Tibial nerve (tissue), 4 donors: Measurements from ENCODE around the gene HAPSTR1.

ENCODE experiments used
- CTCF ChIP-seq, 5 experiments: fragments of 200-600 bp in 3 of 5; fragments of 450-650 bp in 2 of 5; sonication (generic) in 3 of 5; IDR thresholded peaks; one replicate each; pipeline ENCODE4 v1.5.1; 2016 to 2019; ENCODE audit warnings: antibody characterized with exemption in 5 of 5, mild to moderate bottlenecking in 3 of 5, moderate library complexity in 2 of 5
- EP300 ChIP-seq, 2 donors: sonication (generic); formaldehyde crosslinking; IDR thresholded peaks; one replicate each; pipeline ENCODE4 v1.6.1; 2017; ENCODE audit warnings: antibody characterized with exemption in 2 of 2, mild to moderate bottlenecking in 1 of 2
- POLR2A ChIP-seq, 2 donors: fragments of 450-650 bp; IDR thresholded peaks; one replicate each; pipeline ENCODE4 v1.6.1; 2017; ENCODE audit warnings: antibody characterized with exemption in 2 of 2, mild to moderate bottlenecking in 2 of 2, moderate library complexity in 2 of 2

- no peak for TF ChIP-seq CTCF (IDR thresholded peaks at IDR 0.05)
- no peak for TF ChIP-seq EP300 (IDR thresholded peaks at IDR 0.05)
- TF ChIP-seq POLR2A (IDR thresholded peaks at IDR 0.05): no peak
Measured at GRCh38 chr16:9077091-9077809, 14.2 kb upstream of the HAPSTR1 start.
